ENCODE results near the gene YWHAG.

GRCh38 chr7:76325811-76326210, 33.0 kb downstream of the YWHAG start:
- TF ChIP-seq, protein P1, sequence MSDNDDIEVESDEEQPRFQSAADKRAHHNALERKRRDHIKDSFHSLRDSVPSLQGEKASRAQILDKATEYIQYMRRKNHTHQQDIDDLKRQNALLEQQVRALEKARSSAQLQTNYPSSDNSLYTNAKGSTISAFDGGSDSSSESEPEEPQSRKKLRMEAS (IDR thresholded peaks at IDR 0.05) = no peak
- no peak for TF ChIP-seq EGR1 (IDR thresholded peaks at IDR 0.05)
- no peak for TF ChIP-seq RAD21 (IDR thresholded peaks at IDR 0.05; ENCODE audit: low read depth)
- no peak for TF ChIP-seq TAF1 (IDR thresholded peaks at IDR 0.05; ENCODE audit: low read depth)
- TF ChIP-seq REST (IDR thresholded peaks at IDR 0.05; ENCODE audit: low read depth) = no peak
- TF ChIP-seq EP300 (IDR thresholded peaks at IDR 0.05; ENCODE audit: borderline replicate concordance) = no peak
- no peak for TF ChIP-seq NFIC (IDR thresholded peaks at IDR 0.05)
- no peak for TF ChIP-seq CEBPB (IDR thresholded peaks at IDR 0.05)
- TF ChIP-seq FOXM1 (IDR thresholded peaks at IDR 0.05; ENCODE audit: borderline replicate concordance, low read depth) = no peak
- no peak for TF ChIP-seq YY1 (IDR thresholded peaks at IDR 0.05; ENCODE audit: low read depth)
- TF ChIP-seq TCF12 (IDR thresholded peaks at IDR 0.05; ENCODE audit: low read depth) = no peak
- TF ChIP-seq TEAD4 (IDR thresholded peaks at IDR 0.05) = no peak
- no peak for TF ChIP-seq USF1 (IDR thresholded peaks at IDR 0.05)
- no peak for TF ChIP-seq CREB1 (IDR thresholded peaks at IDR 0.05; ENCODE audit: low read depth)
